Measurements from ENCODE around the gene VTN. TPM values are rescaled to one million over a fixed set of nuclear protein-coding genes. Genes with fewer than 3 reads are reported as not detected.

VTN gene
- total RNA-seq (0.58 TPM), polyA plus RNA-seq (ENCODE audit: insufficient read depth in 1 of 8, insufficient read length in 8 of 8, low replicate concordance in 1 of 8) (1 to 10 TPM in 3 of 8 donors, under 1 TPM in 5; 0.21 to 6.5 (median 0.36) TPM)
- long read RNA-seq, donor 1: 0 reads
- long read RNA-seq, donor 2: 0 reads
- long read RNA-seq, donor 3: 0 reads
- long read RNA-seq, donor 4: 0 reads
- long read RNA-seq, donor 5: 0 reads
- long read RNA-seq, donor 6, partial matches to known transcripts: 0 of 1 reads
- long read RNA-seq, donor 6, other reads (novel, unspliced or antisense): 0 of 1 reads
- long read RNA-seq, donor 7: 0 reads
- long read RNA-seq, donor 8: 0 reads
- long read RNA-seq, donor 9, partial matches to known transcripts: 0 of 1 reads
- long read RNA-seq, donor 9, other reads (novel, unspliced or antisense): 0 of 1 reads
- long read RNA-seq, donor 10: 0 reads
- long read RNA-seq, donor 11: 0 reads

- no peak for DNase-seq
These were observed at the start of gene VTN for GRCh38 chr17:28370035-28370743. Gene VTN, minus strand, starts transcription at chr17:28370307. Its CDS starts 104 bp downstream, at chr17:28370203.

DNA sequence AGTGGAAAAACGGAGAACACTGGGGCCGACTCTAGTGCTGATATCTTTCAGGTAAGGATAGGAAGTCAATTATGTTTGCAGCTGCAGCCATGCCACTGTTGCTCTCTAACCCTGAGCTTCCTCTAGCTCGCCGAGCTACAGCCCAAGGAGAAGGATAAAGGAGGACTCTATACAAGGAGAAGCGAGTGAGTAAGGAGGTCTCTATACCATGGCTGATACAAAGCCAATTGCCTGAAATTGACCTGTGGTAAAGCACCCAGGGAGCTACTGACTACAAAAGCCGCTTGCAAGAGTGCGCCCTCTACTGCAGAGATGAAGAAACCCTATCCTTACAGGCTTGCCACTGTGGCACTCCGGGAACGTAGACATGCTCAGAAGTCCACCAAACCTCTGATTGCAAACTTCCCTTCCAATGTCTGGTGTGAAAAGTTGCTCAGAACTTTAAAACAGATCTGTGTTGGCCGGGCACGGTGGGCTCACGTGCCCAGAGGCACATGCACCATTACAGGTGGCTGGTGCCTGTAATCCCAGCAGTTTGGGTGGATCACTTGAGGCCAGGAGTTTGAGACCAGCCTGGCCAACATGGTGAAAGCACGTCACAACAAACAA lies 46.7 kb upstream of the VTN start:
- Histone ChIP-seq H3K9me3 (replicated peaks; ENCODE audit: control insufficient read depth, low read depth, low read length) (no peaks in the 10 kb centered on the region), H3K27me3 (ENCODE audit: control insufficient read depth, insufficient read depth, low read length) (peaks cover 16% of the 10 kb centered on the region), H3K4me1 (ENCODE audit: control insufficient read depth, insufficient read depth, low read length) (no peaks in the 10 kb centered on the region), H3K27ac (ENCODE audit: low read length) (no peak overlapping the region), H3K4me3 (ENCODE audit: low read length) (no peak overlapping the region), H3K36me3 (ENCODE audit: control insufficient read depth, insufficient read depth, low read length) (no peaks in the 10 kb centered on the region)
- DNase-seq: no peak
- 21% methylated on average over 3 of the region's 13 CpGs for whole genome bisulfite sequencing (ENCODE audit: insufficient coverage)

More at GRCh38 chr17:28370035-28370743, at the start of gene VTN:
- 7% methylated on average over 3 of the region's 8 CpGs for WGBS (ENCODE audit: insufficient coverage)
- Histone ChIP-seq H3K4me3 (ENCODE audit: low read length) (peak within 1 kb of the TSS; percentile 6), H3K27ac (ENCODE audit: low read length) (peak within 1 kb of the TSS; percentile 44), H3K27me3 (ENCODE audit: control insufficient read depth, insufficient read depth, low read length) (peaks cover 5% of the 10 kb centered on the region), H3K9me3 (replicated peaks; ENCODE audit: control insufficient read depth, low read depth, low read length) (no peaks in the 10 kb centered on the region), H3K4me1 (ENCODE audit: control insufficient read depth, insufficient read depth, low read length) (peaks cover 24% of the 10 kb centered on the region), H3K36me3 (ENCODE audit: control insufficient read depth, insufficient read depth, low read length) (peaks cover 2% of the 10 kb centered on the region)

DNA sequence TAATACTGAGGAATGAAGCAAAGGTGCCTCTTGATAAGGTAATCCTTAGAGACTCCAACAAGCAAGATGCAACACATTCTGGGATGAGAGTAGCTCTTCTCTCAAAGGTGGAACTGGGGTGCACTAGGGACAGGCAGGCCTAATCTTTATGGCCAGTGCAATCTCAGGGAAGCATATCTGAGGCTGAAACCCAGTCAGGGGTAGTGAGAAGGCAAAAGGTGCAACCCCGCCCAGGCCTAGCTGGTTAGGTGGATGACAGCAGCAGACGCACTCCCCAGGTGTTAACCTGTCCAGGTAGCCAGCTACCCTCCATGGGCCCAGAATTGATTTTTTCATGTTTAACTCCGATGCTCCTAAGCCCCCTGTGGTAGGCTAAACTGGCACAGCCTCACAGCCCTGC lies 45.8 kb upstream of the VTN start:
- no peaks in the 10 kb centered on the region for H3K4me1 ChIP-seq (ENCODE audit: control insufficient read depth, insufficient read depth, low read length)
- 86% methylated on average over 3 of the region's 3 CpGs for WGBS (ENCODE audit: insufficient coverage)
- H3K9me3 ChIP-seq (replicated peaks; ENCODE audit: control insufficient read depth, low read depth, low read length): no peaks in the 10 kb centered on the region
- no peaks in the 10 kb centered on the region for H3K36me3 ChIP-seq (ENCODE audit: control insufficient read depth, insufficient read depth, low read length)
- no peak overlapping the region for H3K4me3 ChIP-seq (ENCODE audit: low read length)
- no peak overlapping the region for H3K27ac ChIP-seq (ENCODE audit: low read length)
- H3K27me3 ChIP-seq (ENCODE audit: control insufficient read depth, insufficient read depth, low read length): peaks cover 17% of the 10 kb centered on the region
- no peak for DNase-seq

GRCh38 chr17:28413804-28414203 lies 43.7 kb upstream of the VTN start:
- Histone ChIP-seq H3K9me3 (replicated peaks; ENCODE audit: control insufficient read depth, low read depth, low read length) (no peaks in the 10 kb centered on the region), H3K27me3 (ENCODE audit: control insufficient read depth, insufficient read depth, low read length) (peaks cover 17% of the 10 kb centered on the region), H3K4me3 (ENCODE audit: low read length) (no peak overlapping the region), H3K36me3 (ENCODE audit: control insufficient read depth, insufficient read depth, low read length) (no peaks in the 10 kb centered on the region), H3K27ac (ENCODE audit: low read length) (no peak overlapping the region), H3K4me1 (ENCODE audit: control insufficient read depth, insufficient read depth, low read length) (no peaks in the 10 kb centered on the region)
- DNase-seq: no peak
- WGBS (ENCODE audit: insufficient coverage): 56% methylated on average over 6 of the region's 7 CpGs

DNA sequence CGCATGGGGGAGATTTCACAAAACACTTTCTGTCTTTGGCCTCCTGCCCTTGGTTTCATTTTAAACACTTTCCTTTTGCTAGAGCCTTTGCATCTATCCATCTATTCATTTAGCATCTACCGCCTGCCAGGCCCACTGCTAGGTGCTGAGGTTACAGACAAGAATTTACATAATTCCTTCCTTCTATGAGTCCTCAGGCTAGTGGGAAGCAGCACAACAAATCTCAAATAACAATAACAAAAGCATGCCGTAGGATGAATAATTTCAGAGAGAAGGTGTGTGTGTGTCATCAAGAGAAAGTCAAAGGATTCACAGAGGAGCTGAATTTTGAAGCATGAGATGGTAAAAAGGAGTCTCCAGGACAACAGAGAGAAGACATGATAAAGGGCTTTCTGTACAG lies 42.0 kb upstream of the VTN start:
- no peak for DNase-seq
- WGBS (ENCODE audit: insufficient coverage): no CpG with 5 or more reads among the region's 3 CpGs
- Histone ChIP-seq H3K27ac (ENCODE audit: low read length) (no peak overlapping the region), H3K9me3 (replicated peaks; ENCODE audit: control insufficient read depth, low read depth, low read length) (no peaks in the 10 kb centered on the region), H3K27me3 (ENCODE audit: control insufficient read depth, insufficient read depth, low read length) (peaks cover 17% of the 10 kb centered on the region), H3K36me3 (ENCODE audit: control insufficient read depth, insufficient read depth, low read length) (no peaks in the 10 kb centered on the region), H3K4me1 (ENCODE audit: control insufficient read depth, insufficient read depth, low read length) (no peaks in the 10 kb centered on the region), H3K4me3 (ENCODE audit: low read length) (no peak overlapping the region)

GRCh38 chr17:28407974-28408306 lies 37.8 kb upstream of the VTN start:
- H3K27me3 ChIP-seq (ENCODE audit: control insufficient read depth, insufficient read depth, low read length): peaks cover 4% of the 10 kb centered on the region
- 82% methylated on average over 1 of the region's 1 CpG for WGBS (ENCODE audit: insufficient coverage)
- peaks cover 10% of the 10 kb centered on the region for H3K4me1 ChIP-seq (ENCODE audit: control insufficient read depth, insufficient read depth, low read length)
- H3K9me3 ChIP-seq (replicated peaks; ENCODE audit: control insufficient read depth, low read depth, low read length): no peaks in the 10 kb centered on the region
- H3K27ac ChIP-seq (ENCODE audit: low read length): no peak overlapping the region
- peaks cover 5% of the 10 kb centered on the region for H3K36me3 ChIP-seq (ENCODE audit: control insufficient read depth, insufficient read depth, low read length)
- no peak for DNase-seq
- H3K4me3 ChIP-seq (ENCODE audit: low read length): no peak overlapping the region

- H3K27ac ChIP-seq (ENCODE audit: low read length): no peak overlapping the region
- peaks cover 4% of the 10 kb centered on the region for H3K27me3 ChIP-seq (ENCODE audit: control insufficient read depth, insufficient read depth, low read length)
- peaks cover 11% of the 10 kb centered on the region for H3K36me3 ChIP-seq (ENCODE audit: control insufficient read depth, insufficient read depth, low read length)
- no peaks in the 10 kb centered on the region for H3K9me3 ChIP-seq (replicated peaks; ENCODE audit: control insufficient read depth, low read depth, low read length)
- peaks cover 10% of the 10 kb centered on the region for H3K4me1 ChIP-seq (ENCODE audit: control insufficient read depth, insufficient read depth, low read length)
- no CpG with 5 or more reads among the region's 5 CpGs for WGBS (ENCODE audit: insufficient coverage)
- no peak for DNase-seq
- no peak overlapping the region for H3K4me3 ChIP-seq (ENCODE audit: low read length)
These were observed 37.2 kb upstream of the VTN start for GRCh38 chr17:28407130-28407973.

- H3K4me3 ChIP-seq (ENCODE audit: low read length): peak overlapping the region; percentile 73
- H3K27ac ChIP-seq (ENCODE audit: low read length): no peak overlapping the region
- no peaks in the 10 kb centered on the region for H3K9me3 ChIP-seq (replicated peaks; ENCODE audit: control insufficient read depth, low read depth, low read length)
- no CpG with 5 or more reads among the region's 9 CpGs for WGBS (ENCODE audit: insufficient coverage)
- H3K36me3 ChIP-seq (ENCODE audit: control insufficient read depth, insufficient read depth, low read length): peaks cover 15% of the 10 kb centered on the region
- H3K4me1 ChIP-seq (ENCODE audit: control insufficient read depth, insufficient read depth, low read length): peaks cover 10% of the 10 kb centered on the region
- no peak for DNase-seq
- H3K27me3 ChIP-seq (ENCODE audit: control insufficient read depth, insufficient read depth, low read length): no peaks in the 10 kb centered on the region
These were observed 36.3 kb upstream of the VTN start for GRCh38 chr17:28406473-28406814.

- under 1% methylated on average over 68 of the region's 70 CpGs for WGBS (ENCODE audit: insufficient coverage)
- Histone ChIP-seq H3K9me3 (replicated peaks; ENCODE audit: control insufficient read depth, low read depth, low read length) (no peaks in the 10 kb centered on the region), H3K27me3 (ENCODE audit: control insufficient read depth, insufficient read depth, low read length) (no peaks in the 10 kb centered on the region), H3K36me3 (ENCODE audit: control insufficient read depth, insufficient read depth, low read length) (peaks cover 18% of the 10 kb centered on the region), H3K4me3 (ENCODE audit: low read length) (peak within 1 kb of the TSS; percentile 73), H3K4me1 (ENCODE audit: control insufficient read depth, insufficient read depth, low read length) (peaks cover 10% of the 10 kb centered on the region), H3K27ac (ENCODE audit: low read length) (peak within 1 kb of the TSS; percentile 10)
- peak; percentile 80 for DNase-seq
These were observed 35.7 kb upstream of the VTN start, which contains the start of gene SLC46A1 for GRCh38 chr17:28405632-28406472. Gene SLC46A1, minus strand, starts transcription at chr17:28406212. Its CDS starts 98 bp downstream, at chr17:28406114.
